RPMI7951 (cell line): Measurements from ENCODE around the gene MAP3K20. TPM values are rescaled to one million over a fixed set of nuclear protein-coding genes. Genes with fewer than 3 reads are reported as not detected.
"Not testable (repeated sequence)": the region's sequence is repeated elsewhere in the genome, so short reads cannot be mapped to it uniquely, and the experiment has no call there.

Source experiments
- DNase-seq: peaks from one replicate; pipeline ENCODE4 v3.0.0-alpha.2; 2012; ENCODE audit warnings: low read depth
- total RNA-seq: library from RNA; depleted of rRNA; stranded (reverse); fragments of >200 nt; shearing (Covaris generic); gene quantifications from 2 replicates; pipeline ENCODE4 v1.2.3, GENCODE V29; 2014

MAP3K20 gene
- total RNA-seq, 1 experiment from 2014 or later: 46.0 TPM

DNA sequence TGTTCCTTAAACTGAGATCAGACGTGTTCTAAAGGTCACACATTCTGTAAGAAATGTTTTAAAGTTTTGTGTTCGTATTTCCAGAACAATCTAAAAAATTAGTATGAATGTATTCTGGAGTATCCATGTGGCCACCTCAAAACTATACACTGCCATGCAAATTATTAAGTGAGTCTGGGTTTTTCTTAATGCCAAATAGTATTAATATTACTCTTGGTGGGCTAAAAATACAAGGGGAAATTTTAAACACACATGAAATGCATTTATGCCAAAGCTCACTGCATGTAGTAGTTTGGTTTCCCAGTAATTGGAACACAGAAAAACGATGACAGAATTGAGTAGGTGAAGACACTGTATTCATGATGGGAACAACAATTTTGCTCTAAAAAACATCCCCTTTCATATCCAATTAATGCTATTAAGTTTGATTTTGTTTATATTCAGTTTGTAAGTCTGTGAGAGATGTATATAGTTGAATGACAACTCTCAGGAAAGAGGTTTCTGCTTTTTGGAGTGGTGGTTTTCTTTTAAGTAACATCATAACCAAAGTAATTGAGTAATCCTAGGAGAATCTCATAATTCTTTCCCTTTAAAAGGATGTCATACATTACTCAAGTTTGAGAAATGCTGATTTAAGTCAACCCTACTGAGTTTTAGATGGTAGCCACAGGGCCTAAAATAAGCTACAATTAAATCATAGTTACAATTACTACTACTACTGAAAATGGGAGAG is 203.3 kb downstream of the MAP3K20 start:
- DNase-seq: no peak

DNA sequence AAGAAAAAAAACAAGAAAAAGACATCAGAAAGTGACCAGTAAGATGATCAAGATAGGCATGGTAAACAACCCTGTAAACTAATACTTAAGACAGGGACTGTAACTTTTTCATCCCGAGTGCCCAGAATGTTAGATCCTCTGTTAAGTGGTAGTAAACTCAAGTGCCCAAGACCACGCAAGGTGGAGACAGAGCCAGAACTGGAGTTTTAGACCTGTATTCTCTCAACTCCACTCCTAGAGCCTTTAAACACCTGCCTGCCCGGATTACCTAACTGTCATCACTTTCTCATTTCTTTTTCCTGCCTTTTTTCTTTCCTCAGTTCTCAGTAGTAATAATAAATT is 203.9 kb downstream of the MAP3K20 start:
- DNase-seq: no peak

DNA sequence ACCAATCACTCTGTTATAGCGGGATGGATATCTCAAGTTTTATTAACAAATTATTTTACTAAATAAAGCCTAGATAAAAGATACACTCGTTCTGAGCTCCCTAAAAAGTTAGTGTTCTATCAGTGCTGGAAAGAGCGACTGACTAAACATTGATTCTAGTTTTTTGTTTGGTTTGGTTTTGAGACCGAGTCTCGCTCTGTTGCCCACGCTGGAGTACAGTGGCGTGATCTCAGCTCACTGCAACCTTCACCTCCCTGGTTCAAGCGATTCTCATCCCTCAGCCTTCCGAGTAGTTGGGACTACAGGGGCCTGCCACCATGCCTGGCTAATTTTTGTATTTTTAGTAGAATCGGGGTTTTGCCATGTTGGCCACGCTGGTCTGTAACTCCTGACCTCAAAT is 205.2 kb downstream of the MAP3K20 start:
- DNase-seq: no peak

DNA sequence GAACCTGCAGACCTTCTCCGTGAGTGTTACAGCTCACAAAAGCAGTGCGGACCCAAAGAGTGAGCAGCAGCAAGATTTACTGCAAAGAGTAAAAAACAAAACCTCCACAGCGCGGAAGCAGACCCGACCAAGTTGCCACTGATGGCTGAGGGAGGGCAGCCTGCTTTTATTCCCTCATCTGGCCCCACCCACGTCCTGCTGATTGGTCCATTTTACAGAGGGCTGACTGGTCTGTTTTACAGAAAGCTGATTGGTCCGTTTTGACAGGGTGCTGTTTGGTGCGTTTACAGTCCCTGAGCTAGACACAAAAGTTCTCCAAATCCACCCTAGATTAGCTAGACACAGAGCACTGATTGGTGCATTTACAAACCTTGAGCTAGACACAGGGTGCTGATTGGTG is 206.3 kb downstream of the MAP3K20 start:
- not testable (repeated sequence) for DNase-seq

DNA sequence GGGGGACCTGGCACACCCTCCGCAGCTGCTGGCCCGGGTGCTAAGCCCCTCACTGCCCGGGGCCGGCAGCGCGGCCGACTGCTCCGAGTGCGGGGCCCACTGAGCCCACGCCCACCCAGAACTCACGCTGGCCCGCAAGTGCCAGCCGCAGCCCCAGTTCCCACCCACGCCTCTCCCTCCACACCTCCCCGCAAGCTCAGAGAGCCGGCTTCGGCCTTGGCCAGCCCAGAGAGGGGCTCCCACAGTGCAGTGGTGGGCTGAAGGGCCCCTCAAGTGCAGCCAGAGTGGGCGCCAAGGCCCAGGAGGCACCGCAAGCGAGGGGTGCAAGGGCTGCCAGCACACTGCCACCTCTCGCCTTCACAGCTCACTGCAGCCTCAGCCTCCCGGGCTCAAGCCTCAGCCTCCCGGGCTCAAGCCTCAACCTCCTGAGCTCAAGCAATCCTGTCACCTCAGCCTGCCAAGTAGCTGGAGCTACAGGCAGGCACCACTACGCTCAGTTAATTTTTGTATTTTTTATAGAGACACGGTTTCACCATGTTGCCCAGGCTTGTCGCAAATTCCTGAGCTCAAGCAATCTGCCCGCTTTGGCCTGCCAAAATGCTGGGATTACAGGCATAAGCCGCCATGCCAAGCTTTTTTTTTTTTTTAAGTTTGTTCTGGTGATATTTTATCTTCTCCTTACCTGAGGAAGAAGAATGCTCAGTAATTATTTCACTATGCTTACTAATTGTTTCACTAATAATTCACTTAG is 207.3 kb downstream of the MAP3K20 start:
- no peak for DNase-seq

DNA sequence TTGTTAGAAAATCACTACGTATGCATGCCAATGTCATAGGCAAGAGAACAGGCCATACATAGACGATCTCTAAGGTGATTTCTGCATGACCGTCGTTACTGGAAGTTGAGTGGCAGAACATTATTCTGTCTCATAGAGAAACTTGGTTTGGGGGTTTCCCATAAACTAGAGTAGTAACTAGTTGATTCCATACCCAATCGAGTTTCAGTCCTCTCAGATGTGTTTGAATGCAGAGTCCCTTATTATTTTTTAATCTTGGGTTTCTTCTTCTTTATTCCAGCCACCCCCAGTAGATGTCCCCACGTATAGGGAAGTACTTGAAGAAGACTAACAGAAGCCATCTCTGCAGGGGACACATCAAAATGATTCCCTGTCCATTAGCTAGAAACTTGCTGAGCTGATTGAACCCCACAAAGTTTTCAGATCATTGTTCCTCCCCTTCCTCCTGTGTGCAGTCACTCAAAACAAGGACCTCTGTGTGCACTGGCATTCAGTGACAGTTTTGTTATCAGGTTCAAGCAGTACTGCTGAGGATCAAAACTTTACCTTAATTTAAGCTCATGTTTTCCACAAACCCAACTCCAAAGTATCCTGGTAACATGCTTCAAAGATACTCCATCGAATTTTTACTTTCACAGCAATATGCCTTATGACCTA is 210.6 kb downstream of the MAP3K20 start:
- DNase-seq: peak; percentile 6

DNA sequence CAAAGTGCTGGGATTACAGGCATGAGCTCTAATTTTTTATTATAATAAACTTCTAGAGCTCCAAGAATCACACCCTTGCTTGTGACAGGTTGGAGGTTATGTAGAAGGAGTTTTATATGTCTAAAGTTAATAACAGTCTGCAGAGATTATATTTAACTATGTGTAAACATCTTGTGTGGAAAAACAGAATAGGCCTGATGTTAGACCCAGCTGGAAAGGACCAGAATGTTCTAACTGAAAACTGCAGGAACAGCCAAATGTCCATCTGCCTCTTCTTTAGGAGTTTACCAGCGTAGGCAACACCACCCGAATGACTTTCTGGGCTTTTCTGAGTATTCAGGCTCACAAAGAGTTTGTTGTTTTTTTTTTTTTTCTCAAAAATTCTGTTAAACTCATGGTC is 211.9 kb downstream of the MAP3K20 start:
- no peak for DNase-seq

DNA sequence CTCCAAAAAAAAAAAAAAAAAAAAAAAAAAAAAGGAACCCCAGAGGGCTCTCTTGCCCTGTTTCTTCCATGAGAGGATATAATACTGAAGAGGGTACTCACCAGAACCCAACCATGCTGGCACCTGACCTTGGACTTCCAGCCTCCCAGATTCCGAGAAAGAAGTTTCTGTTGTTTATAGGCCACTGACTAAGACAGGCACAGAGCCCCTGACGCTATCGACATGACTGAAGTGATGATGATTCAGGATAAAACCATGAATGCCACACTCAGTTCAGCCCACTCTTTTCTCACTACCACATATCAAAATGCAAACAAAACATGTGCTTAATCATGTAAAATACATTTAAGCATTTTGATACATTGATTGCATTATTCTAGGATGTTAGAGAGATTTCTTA is 212.9 kb downstream of the MAP3K20 start:
- DNase-seq: peak; percentile 20

DNA sequence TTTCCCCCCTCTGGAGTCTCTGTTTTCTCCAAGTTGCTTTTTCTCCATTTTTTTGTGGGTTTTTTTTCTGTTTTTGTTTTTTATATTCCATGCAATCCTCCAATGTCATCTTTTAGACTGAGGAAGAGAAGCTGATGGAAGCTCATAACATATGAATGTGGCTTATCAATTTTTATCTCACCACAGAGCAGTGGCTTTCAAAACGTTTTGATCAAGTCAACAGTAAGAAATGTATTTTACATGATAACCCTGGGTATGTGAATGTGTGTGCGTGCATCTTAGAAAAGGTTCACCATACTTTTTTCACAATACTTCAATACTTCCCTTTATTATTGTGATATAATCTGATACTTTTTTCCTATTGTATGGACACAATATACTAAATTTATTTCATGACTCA is 214.4 kb downstream of the MAP3K20 start:
- DNase-seq: no peak

DNA sequence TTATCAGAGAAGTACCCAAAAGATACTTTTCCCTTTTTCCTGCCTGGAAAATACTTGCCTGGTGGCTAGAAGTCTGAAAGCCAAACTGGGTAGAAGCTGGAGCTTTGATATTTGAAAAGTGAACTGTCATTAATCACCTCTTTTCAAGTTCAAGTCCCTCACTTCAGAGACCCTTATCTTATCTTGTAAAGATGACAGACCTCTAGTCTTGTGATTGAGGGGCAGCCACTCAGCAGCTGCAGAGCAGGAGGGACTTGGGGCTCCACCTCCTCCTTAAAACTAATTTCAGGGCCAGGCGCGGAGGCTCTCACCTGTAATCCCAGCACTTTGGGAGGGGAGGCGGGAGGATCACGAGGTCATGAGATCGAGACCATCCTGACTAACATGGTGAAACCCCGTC is 214.9 kb downstream of the MAP3K20 start:
- DNase-seq: no peak

DNA sequence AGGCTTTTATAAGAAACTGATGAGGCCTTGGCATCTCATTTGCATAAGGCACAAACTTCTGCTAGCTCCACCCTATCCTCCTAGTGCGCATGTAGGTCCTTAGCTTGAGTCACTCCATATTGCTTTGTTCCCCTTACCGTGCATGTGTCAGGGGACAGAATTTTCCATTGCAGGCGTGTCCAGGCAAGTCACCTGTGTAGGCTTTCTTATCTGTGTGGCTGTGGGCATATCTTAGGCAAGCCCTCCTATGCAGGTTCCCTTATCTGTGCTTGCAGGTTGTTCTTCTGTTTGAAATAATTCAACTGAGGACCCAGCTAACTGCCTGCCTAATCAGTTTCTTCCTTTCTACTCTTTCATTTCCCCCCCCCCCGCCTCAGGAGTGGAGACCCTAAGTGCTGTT is 215.8 kb downstream of the MAP3K20 start:
- no peak for DNase-seq

DNA sequence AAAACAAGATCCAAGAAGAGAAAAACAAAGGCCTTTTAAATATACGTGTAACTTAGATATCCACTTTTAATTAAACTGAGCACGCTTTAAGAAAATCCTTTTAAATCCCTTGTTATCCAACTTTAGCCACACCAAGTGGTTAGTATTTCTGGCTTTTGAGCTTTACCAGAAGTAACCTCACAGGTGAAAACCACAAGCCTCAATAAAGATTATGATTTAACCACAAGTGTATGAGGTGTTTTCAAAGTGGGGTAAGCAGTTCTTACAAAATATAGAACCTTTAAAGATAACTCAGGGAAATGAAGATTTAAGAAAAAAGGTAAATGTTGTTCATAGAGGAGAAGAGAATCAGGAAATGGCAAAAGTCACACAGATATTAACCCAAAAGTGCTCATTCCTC is 220.6 kb downstream of the MAP3K20 start:
- no peak for DNase-seq

DNA sequence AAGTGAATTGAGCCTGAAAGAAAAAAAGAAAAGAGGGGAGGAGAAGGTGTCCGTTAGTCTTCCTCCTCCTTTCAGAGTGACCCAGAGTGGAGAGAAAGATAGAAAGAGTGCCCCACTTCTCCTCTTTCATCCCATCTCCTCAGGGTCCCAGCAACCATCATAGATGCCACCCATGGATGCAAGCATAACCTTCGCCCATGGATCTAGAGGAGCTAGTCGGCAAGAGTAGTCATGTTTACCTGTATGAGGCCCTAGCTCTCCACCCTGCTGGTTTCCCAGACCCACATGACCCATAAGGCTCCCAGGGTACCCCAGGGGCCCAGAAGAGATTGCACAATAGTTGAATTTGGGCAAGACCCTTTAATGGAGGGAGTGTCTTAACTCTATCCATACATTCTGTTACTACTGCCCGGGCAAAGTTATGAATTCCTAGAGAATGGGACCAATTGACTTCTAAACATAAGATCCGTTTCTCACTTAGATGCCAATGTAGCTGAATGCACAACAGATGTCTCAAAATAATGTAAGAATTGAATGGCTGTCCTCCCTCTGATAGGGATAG is 223.0 kb downstream of the MAP3K20 start:
- no peak for DNase-seq

DNA sequence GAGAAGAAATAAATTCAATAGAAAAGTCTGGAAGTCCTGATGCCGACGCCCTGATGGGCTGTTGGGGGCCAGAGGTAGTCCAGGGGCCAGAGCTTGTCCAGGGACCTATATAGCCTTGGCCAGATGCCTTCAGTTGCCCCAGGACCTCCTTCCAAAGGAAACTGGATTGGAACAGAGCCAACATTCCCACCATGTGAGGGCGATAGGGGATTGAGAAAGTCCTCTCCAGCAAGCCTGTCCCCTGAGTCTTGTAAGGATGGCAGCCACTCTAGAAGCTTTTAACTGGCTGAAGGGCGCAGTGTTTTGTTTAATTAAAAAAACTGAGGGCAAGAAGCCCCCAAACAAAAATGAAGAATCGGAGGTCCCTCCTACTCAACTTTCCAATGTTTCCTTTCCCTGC is 224.1 kb downstream of the MAP3K20 start:
- no peak for DNase-seq

DNA sequence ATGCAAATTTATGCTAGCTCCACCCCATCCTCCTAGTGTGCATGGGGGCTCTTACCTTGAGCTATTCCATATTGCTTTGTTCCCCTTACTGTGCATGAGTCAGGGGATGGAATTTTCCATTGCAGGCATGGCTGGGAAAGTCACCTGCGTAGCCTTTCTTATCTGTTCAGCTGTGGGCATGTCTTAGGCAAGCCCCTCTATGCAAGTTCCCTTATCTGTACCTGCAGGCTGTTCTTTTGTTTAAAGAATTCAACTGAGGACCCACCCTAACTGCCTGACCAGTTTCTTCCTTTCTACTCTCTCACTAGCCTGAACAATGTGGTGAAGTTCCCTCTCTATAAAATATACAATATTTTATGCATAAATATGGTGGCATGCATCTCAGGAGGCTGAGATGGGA is 224.8 kb downstream of the MAP3K20 start:
- no peak for DNase-seq

DNA sequence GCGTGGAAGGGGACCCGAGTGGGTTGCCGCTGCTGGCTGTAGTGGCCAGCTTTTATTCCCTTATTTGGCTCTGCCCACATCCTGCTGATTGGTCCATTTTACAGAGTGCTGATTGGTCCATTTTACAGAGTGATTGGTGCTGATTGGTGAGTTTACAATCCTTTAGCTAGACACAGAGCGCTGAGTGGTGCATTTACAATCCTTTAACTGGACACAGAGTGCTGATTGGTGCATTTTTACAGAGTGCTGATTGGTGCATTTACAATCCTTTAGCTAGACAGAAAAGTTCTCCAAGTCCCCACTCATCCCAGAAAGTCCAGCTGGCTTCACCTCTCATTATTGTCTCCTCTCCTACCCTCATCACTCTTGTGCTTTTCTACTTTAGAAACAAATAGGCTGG is 225.9 kb downstream of the MAP3K20 start:
- DNase-seq: not testable (repeated sequence)

DNA sequence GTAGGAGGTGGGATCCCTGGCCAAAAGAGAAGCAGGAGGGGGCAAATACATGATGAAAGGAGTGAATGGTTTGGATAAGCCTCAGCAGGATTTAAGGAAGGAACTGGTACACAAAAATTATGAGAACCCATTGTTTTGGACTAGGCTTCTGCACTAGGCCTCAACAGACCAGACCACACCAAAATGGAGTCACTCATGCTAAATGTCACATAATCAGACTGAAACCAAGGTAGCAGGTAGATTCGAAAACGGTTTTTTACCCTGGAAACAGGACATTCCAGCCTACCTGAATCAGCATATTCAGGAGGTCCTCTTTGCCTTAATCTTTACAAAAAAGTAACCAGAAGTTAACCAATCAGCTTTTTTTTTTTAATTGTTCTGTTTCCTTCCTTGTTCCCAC is 229.7 kb downstream of the MAP3K20 start:
- DNase-seq: no peak

DNA sequence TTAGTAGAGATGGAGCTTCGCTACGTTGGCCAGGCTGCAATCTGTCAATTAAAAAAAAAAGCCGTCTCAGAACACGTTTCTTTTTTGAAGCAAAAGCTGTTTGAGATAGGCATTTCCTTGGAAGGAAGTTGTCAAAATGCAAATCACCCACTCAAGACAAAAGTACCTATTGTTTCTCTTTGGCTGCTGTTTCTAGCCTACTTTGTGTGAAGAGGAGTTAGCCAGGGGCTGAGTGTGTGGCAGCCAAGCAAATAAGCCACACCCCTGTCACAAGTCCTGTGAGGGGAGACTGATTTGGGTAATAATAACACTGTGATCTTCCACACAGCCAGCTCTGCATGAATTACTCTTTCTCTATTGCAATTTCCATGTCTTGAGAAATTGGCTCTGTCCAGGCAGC is 231.6 kb downstream of the MAP3K20 start:
- DNase-seq: peak; percentile 24

DNA sequence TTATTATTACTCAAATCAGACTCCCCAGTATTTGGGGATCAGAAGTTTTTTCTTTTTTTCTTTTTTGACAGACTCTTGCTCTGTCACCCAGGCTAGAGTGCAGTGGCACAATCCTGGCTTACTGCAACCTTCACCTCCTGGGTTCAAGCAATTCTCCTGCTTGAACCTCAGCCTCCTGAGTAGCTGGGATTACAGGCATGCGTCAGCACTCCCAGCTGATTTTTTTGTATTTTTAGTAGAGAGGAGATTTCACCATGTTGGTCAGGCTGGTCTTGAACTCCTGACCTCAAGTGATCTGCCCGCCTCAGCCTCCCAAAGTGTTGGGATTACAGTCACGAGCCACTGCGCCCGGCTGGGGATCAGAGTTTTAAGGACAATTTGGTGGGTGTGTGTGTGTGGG is 233.7 kb downstream of the MAP3K20 start:
- DNase-seq: not testable (repeated sequence)

DNA sequence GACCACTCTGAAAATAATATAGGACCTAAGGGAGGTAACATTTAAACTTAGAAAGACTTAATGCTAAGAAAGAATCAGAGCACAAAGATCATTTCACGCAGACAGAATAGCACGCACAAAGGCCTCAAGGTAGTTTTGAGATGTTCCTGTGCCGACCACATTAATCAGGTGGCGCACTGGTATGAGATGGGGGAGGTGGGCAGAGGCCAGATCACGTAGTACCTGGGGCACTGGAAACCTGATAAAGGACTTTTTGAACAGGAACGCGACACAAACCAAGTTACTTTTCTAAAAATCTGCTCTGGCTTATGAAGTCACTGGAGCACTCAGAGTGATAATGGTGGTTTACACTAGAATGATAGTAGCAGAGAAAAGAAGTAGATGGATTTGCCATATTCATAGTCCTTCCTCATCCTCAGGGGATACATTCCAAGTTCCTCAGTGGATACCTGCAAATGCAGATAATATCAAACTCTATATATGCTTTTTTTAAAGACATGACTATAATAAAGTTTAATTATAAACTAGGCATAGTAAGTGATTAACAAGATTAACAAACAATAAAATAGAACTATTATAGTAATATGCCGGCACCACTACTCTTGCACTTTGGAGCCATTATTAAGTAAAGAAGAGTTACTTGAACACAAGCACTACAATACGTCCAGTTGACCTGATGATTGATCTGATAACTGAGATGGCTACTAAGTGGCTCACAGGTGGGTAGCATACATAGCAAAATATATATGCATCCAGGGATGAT is 236.4 kb downstream of the MAP3K20 start:
- DNase-seq: no peak
